ENCODE measurements around the gene ENKD1. TPM values are rescaled to one million over a fixed set of nuclear protein-coding genes. Genes with fewer than 3 reads are reported as not detected.

Gene ENKD1
- total RNA-seq, 1 experiment from 2014 or later, result 22.6 TPM

- intact Hi-C loops (cut with micrococcal nuclease; ENCODE audit: unreplicated experiment), result no loop called here
- no peaks in the 10 kb centered on the region for H3K9me3 Mint-ChIP-seq (ENCODE audit: low read depth, unreplicated experiment)
- no peak overlapping the region for H3K27ac Mint-ChIP-seq (ENCODE audit: unreplicated experiment)
- DNase-seq, result no peak
- CTCF ChIA-PET, result interaction anchor here (1.0 kb wide), 1 partner anchor 20 kb away, joined by 4 read pairs; the partner anchor contains the start of gene ACD
- no peaks in the 10 kb centered on the region for H3K27me3 Mint-ChIP-seq (ENCODE audit: unreplicated experiment)
- no peak overlapping the region for H3K4me3 Mint-ChIP-seq (ENCODE audit: low read depth, unreplicated experiment)
- TF ChIP-seq CTCF (IDR thresholded peaks at IDR 0.05; ENCODE audit: unreplicated experiment), result no peak
- no TSS peak for BruUV-seq (replicated peaks)
- no peaks in the 10 kb centered on the region for H3K4me1 Mint-ChIP-seq (ENCODE audit: low read depth, unreplicated experiment)
- H3K36me3 Mint-ChIP-seq (ENCODE audit: insufficient read depth, unreplicated experiment), result peaks cover 6% of the 10 kb centered on the region
Observed at GRCh38 chr16:67679935-67680897, 13.7 kb upstream of the ENKD1 start.

GRCh38 chr16:67678354-67679023 lies 11.9 kb upstream of the ENKD1 start:
- no peak overlapping the region for H3K27ac Mint-ChIP-seq (ENCODE audit: unreplicated experiment)
- BruUV-seq (replicated peaks), result no TSS peak

GRCh38 chr16:67677712-67678111 lies 11.2 kb upstream of the ENKD1 start:
- no peaks in the 10 kb centered on the region for H3K9me3 Mint-ChIP-seq (ENCODE audit: low read depth, unreplicated experiment)
- CTCF ChIA-PET, result no interaction called here
- BruUV-seq (replicated peaks), result no TSS peak
- H3K36me3 Mint-ChIP-seq (ENCODE audit: insufficient read depth, unreplicated experiment), result peaks cover 19% of the 10 kb centered on the region
- intact Hi-C loops (cut with micrococcal nuclease; ENCODE audit: unreplicated experiment), result no loop called here
- peaks cover 13% of the 10 kb centered on the region for H3K4me1 Mint-ChIP-seq (ENCODE audit: low read depth, unreplicated experiment)
- DNase-seq, result no peak
- no peak overlapping the region for H3K27ac Mint-ChIP-seq (ENCODE audit: unreplicated experiment)
- no peaks in the 10 kb centered on the region for H3K27me3 Mint-ChIP-seq (ENCODE audit: unreplicated experiment)
- H3K4me3 Mint-ChIP-seq (ENCODE audit: low read depth, unreplicated experiment), result no peak overlapping the region
- TF ChIP-seq CTCF (IDR thresholded peaks at IDR 0.05; ENCODE audit: unreplicated experiment), result no peak

More at GRCh38 chr16:67678354-67679023, 11.9 kb upstream of the ENKD1 start:
- CTCF ChIA-PET, result interaction anchor here (0.5 kb wide), 1 partner anchor 142 kb away, joined by 3 read pairs; no protein-coding TSS in a partner anchor
- H3K4me1 Mint-ChIP-seq (ENCODE audit: low read depth, unreplicated experiment), result peaks cover 10% of the 10 kb centered on the region
- TF ChIP-seq CTCF (IDR thresholded peaks at IDR 0.05; ENCODE audit: unreplicated experiment), result no peak
- intact Hi-C loops (cut with micrococcal nuclease; ENCODE audit: unreplicated experiment), result no loop called here
- H3K27me3 Mint-ChIP-seq (ENCODE audit: unreplicated experiment), result no peaks in the 10 kb centered on the region
- no peaks in the 10 kb centered on the region for H3K9me3 Mint-ChIP-seq (ENCODE audit: low read depth, unreplicated experiment)
- peaks cover 19% of the 10 kb centered on the region for H3K36me3 Mint-ChIP-seq (ENCODE audit: insufficient read depth, unreplicated experiment)
- DNase-seq, result no peak
- H3K4me3 Mint-ChIP-seq (ENCODE audit: low read depth, unreplicated experiment), result no peak overlapping the region

- CTCF ChIA-PET, result interaction anchor here (0.6 kb wide), 1 partner anchor 174 kb away, joined by 3 read pairs; no protein-coding TSS in a partner anchor
- Mint-ChIP-seq H3K4me1 (ENCODE audit: low read depth, unreplicated experiment) (peaks cover 13% of the 10 kb centered on the region), H3K36me3 (ENCODE audit: insufficient read depth, unreplicated experiment) (peaks cover 19% of the 10 kb centered on the region), H3K9me3 (ENCODE audit: low read depth, unreplicated experiment) (no peaks in the 10 kb centered on the region), H3K27ac (ENCODE audit: unreplicated experiment) (no peak overlapping the region), H3K27me3 (ENCODE audit: unreplicated experiment) (no peaks in the 10 kb centered on the region), H3K4me3 (ENCODE audit: low read depth, unreplicated experiment) (no peak overlapping the region)
- intact Hi-C loops (cut with micrococcal nuclease; ENCODE audit: unreplicated experiment), result no loop called here
- no peak for DNase-seq
- TF ChIP-seq CTCF (IDR thresholded peaks at IDR 0.05; ENCODE audit: unreplicated experiment), result no peak
- BruUV-seq (replicated peaks), result no TSS peak
Observed at GRCh38 chr16:67676939-67677338, 10.4 kb upstream of the ENKD1 start.
